SK-N-SH (cell line): ENCODE results near the gene WWOX. TPM values are rescaled to one million over a fixed set of nuclear protein-coding genes. Genes with fewer than 3 reads are reported as not detected.

Experiments used
- CTCF ChIA-PET: fragments of 300-600, 350-600 bp; formaldehyde crosslinking; extraction: SDS; loops from one replicate; lab custom pipeline; 2021; lab: Yijun Ruan, JAX
- POLR2A ChIA-PET: fragments of 350-600 bp; sonication (Branson Sonifier 250); formaldehyde crosslinking; extraction: SDS; loops from one replicate; lab custom pipeline; 2020; ENCODE audit warnings: antibody characterized with exemption, inconsistent platforms; lab: Yijun Ruan, JAX
- DNase-seq: peaks from one replicate; pipeline ENCODE4 v3.0.0; 2012
- H2AFZ ChIP-seq: fragments of 200-600 bp; sonication (generic); 2 replicates; pipeline ENCODE4 v1.8.1; 2016; ENCODE audit warnings: antibody characterized with exemption, mild to moderate bottlenecking, low read depth
- H3F3A ChIP-seq: fragments of 200-600 bp; sonication (generic); replicated peaks from 2 replicates; pipeline ENCODE3; 2016; ENCODE audit warnings: antibody characterized with exemption, mild to moderate bottlenecking; ENCODE audit not compliant: insufficient read depth
- H3K27ac ChIP-seq, 2 experiments: fragments of 200-500 bp in 1 of 2; fragments of 200-600 bp in 1 of 2; sonication (Bioruptor generic) in 1 of 2; sonication (generic), shearing (Covaris generic) in 1 of 2; 2 replicates each; pipeline versions ENCODE4 v1.5.1 to v1.6.1; 2014 to 2016; ENCODE audit warnings: low read depth in 2 of 2, inconsistent platforms in 1 of 2, low read length in 1 of 2, mild to moderate bottlenecking in 1 of 2, mixed read lengths in 1 of 2
- H3K27me3 ChIP-seq: fragments of 200-600 bp; sonication (generic), shearing (Covaris generic); 2 replicates; pipeline ENCODE4 v1.6.1; 2016; ENCODE audit warnings: mixed run types; ENCODE audit not compliant: insufficient read depth
- H3K36me3 ChIP-seq, 2 experiments: fragments of 200-500 bp in 1 of 2; fragments of 200-600 bp in 1 of 2; sonication (Bioruptor generic) in 1 of 2; sonication (generic) in 1 of 2; replicated peaks in 1 of 2; 2 replicates each; pipeline versions ENCODE3 to v1.5.1; 2014 to 2016; ENCODE audit warnings: low read length in 1 of 2, mild to moderate bottlenecking in 1 of 2; ENCODE audit not compliant: insufficient read depth in 2 of 2, control insufficient read depth in 1 of 2
- H3K4me1 ChIP-seq, 2 experiments: fragments of 200-500 bp in 1 of 2; fragments of 200-600 bp in 1 of 2; sonication (Bioruptor generic) in 1 of 2; sonication (generic), shearing (Covaris generic) in 1 of 2; 2 replicates each; pipeline versions ENCODE4 v1.5.1 to v1.6.1; 2014 to 2016; ENCODE audit warnings: low read depth in 1 of 2, low read length in 1 of 2, mixed run types in 1 of 2; ENCODE audit not compliant: insufficient read depth in 2 of 2, control insufficient read depth in 1 of 2
- H3K4me2 ChIP-seq: fragments of 200-600 bp; sonication (generic), shearing (Covaris generic); 2 replicates; pipeline ENCODE4 v1.6.1; 2017; ENCODE audit warnings: mixed run types
- H3K4me3 ChIP-seq, 2 experiments: fragments of 200-500 bp in 1 of 2; fragments of 200-600 bp in 1 of 2; sonication (Bioruptor generic) in 1 of 2; sonication (generic), shearing (Covaris generic) in 1 of 2; 2 replicates each; pipeline versions ENCODE4 v1.5.1 to v1.8.1; 2014 to 2016; ENCODE audit warnings: low read depth in 2 of 2, inconsistent platforms in 1 of 2, low read length in 1 of 2, mild to moderate bottlenecking in 1 of 2, mixed read lengths in 1 of 2, moderate library complexity in 1 of 2
- H3K79me2 ChIP-seq: fragments of 200-600 bp; sonication (generic); 2 replicates; pipeline ENCODE4 v1.8.1; 2017; ENCODE audit warnings: mild to moderate bottlenecking; ENCODE audit not compliant: insufficient read depth
- H3K9ac ChIP-seq: fragments of 200-600 bp; sonication (generic); 2 replicates; pipeline ENCODE4 v1.6.1; 2017; ENCODE audit warnings: mixed run types
- H3K9me2 ChIP-seq: fragments of 200-600 bp; sonication (generic); 2 replicates; pipeline ENCODE4 v1.6.1; 2017; ENCODE audit warnings: mixed run types
- H3K9me3 ChIP-seq: fragments of 200-600 bp; sonication (generic); 2 replicates; pipeline ENCODE4 v1.6.1; 2017; ENCODE audit warnings: mixed run types, mild to moderate bottlenecking, moderate library complexity
- H4K20me1 ChIP-seq: fragments of 200-600 bp; sonication (generic); 2 replicates; pipeline ENCODE4 v1.6.1; 2017; ENCODE audit warnings: mild to moderate bottlenecking, mixed run types; ENCODE audit not compliant: insufficient read depth
- ELF1 ChIP-seq: IDR thresholded peaks from 2 replicates; pipeline ENCODE4 v1.4.0; 2012
- EP300 ChIP-seq, 2 experiments: IDR thresholded peaks; 2 replicates each; pipeline versions ENCODE4 v1.4.0 to v1.6.1; 2012; ENCODE audit warnings: borderline replicate concordance in 1 of 2, low read depth in 1 of 2, low read length in 1 of 2
- EZH2phosphoT487 ChIP-seq: fragments of 200-600 bp; sonication (generic); IDR thresholded peaks from 2 replicates; pipeline ENCODE4 v1.6.1; 2017; ENCODE audit warnings: low read depth, mixed run types, mild to moderate bottlenecking, antibody characterized with exemption, moderate library complexity, borderline replicate concordance
- FOXJ3 ChIP-seq: sonication (generic); formaldehyde crosslinking; IDR thresholded peaks from 2 replicates; pipeline ENCODE4 v1.5.1; 2020; ENCODE audit warnings: mild to moderate bottlenecking, missing genetic modification reagents
- GABPA ChIP-seq: IDR thresholded peaks from 2 replicates; pipeline ENCODE4 v1.4.0; 2012; ENCODE audit warnings: low read depth, mild to moderate bottlenecking
- JUND ChIP-seq: IDR thresholded peaks from 2 replicates; pipeline ENCODE4 v1.4.0; 2012
- MEF2A ChIP-seq: IDR thresholded peaks from 2 replicates; pipeline ENCODE4 v1.4.0; 2012; ENCODE audit warnings: low read depth, borderline replicate concordance
- MXI1 ChIP-seq: IDR thresholded peaks from 2 replicates; pipeline ENCODE4 v1.6.1; 2012; ENCODE audit warnings: mild to moderate bottlenecking, low read depth, low read length, improper control_type of control experiment
- POLR2AphosphoS5 ChIP-seq: IDR thresholded peaks from 2 replicates; pipeline ENCODE4 v1.6.1; 2012; ENCODE audit warnings: low read depth, low read length
- RFX5 ChIP-seq: IDR thresholded peaks from 2 replicates; pipeline ENCODE4 v1.6.1; 2012; ENCODE audit warnings: mild to moderate bottlenecking, improper control_type of control experiment, low read length
- SIN3A ChIP-seq: IDR thresholded peaks from 2 replicates; pipeline ENCODE4 v1.6.1; 2012; ENCODE audit warnings: low read depth, mild to moderate bottlenecking, low read length, moderate library complexity, borderline replicate concordance
- SMC3 ChIP-seq: IDR thresholded peaks from 2 replicates; pipeline ENCODE4 v1.6.1; 2012; ENCODE audit warnings: low read depth, low read length, improper control_type of control experiment
- TCF12 ChIP-seq: IDR thresholded peaks from 2 replicates; pipeline ENCODE4 v1.4.0; 2012
- WGBS: methylation state at CpG from one replicate; pipeline ENCODE4 v1.1.6; 2017; ENCODE audit warnings: low lambda C conversion rate; 5-methylcytosine and 5-hydroxymethylcytosine counted together
- polyA plus RNA-seq, 3 experiments: library from polyadenylated mRNA; depleted of rRNA; stranded (reverse); fragments of >200 nt; gene quantifications; 2 replicates each; pipeline ENCODE4 v1.2.3, GENCODE V29; 2012
- TF ChIP-seq, protein P1 (sequence below): fragments of 150-350 bp; IDR thresholded peaks from 2 replicates; pipeline ENCODE4 v1.6.1; 2017; ENCODE audit warnings: antibody characterized with exemption, low read length, low read depth, borderline replicate concordance
- TF ChIP-seq, protein P2 (sequence below): IDR thresholded peaks from 2 replicates; pipeline ENCODE4; 2012
- TF ChIP-seq, protein P3 (sequence below): fragments of 150-350 bp; IDR thresholded peaks from 2 replicates; pipeline ENCODE4 v1.6.1; 2016; ENCODE audit warnings: mild to moderate bottlenecking, low read depth, low read length
- TF ChIP-seq, protein P4 (sequence below): fragments of 200-600 bp; sonication (generic); IDR thresholded peaks from 2 replicates; pipeline ENCODE4 v1.6.1; 2017; ENCODE audit warnings: antibody characterized with exemption, mild to moderate bottlenecking, moderate library complexity

The WWOX gene
- polyA plus RNA-seq, 1 of the 3 experiments (the other 2 are of a cell fraction): 10.8 TPM

DNA sequence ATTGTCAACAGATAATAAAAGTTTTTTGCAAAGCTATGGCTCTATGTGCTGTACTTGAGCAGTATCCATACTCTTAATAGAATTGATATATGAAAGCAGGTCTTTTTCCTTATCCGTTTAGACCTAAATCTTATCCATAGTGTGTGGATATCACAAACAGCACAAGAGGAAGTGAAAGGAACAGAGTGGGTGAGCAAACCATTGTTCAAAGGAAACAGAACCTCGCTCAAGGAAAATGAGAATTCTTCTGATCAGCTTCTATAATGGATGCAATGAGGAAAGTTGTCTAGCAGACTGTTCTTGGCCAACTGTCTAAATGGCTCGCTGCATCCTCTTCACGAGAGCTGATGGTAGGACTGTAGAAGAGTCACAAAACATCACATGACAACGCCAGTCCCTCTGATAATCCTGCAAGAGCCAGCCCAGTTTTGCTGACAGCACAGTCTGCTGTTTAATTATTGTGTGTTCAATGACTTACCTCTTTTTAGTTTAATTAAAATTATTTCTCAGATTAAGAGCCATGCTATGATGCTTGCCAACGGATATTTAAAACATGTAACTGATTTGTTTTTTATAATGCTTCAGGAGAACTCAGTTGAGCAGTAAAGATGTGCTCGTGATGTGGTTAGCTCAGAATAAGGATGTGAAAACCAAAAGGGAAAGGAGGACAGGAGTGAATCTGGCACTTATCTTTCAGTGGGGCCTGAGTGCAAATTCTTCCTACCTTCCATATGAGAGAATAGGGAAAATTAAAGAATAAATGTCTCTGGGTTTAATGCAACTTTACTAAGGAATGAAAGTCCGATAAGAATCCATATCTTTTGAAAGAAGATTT lies 38.5 kb downstream of the WWOX start (continued):
- TF ChIP-seq, protein P1, sequence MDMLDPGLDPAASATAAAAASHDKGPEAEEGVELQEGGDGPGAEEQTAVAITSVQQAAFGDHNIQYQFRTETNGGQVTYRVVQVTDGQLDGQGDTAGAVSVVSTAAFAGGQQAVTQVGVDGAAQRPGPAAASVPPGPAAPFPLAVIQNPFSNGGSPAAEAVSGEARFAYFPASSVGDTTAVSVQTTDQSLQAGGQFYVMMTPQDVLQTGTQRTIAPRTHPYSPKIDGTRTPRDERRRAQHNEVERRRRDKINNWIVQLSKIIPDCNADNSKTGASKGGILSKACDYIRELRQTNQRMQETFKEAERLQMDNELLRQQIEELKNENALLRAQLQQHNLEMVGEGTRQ: no peak
- TF ChIP-seq RFX5 (no peak), SIN3A (no peak), FOXJ3 (CRISPR knock-in tag) (no peak), JUND (no peak), GABPA (no peak)
- TF ChIP-seq, protein P2, sequence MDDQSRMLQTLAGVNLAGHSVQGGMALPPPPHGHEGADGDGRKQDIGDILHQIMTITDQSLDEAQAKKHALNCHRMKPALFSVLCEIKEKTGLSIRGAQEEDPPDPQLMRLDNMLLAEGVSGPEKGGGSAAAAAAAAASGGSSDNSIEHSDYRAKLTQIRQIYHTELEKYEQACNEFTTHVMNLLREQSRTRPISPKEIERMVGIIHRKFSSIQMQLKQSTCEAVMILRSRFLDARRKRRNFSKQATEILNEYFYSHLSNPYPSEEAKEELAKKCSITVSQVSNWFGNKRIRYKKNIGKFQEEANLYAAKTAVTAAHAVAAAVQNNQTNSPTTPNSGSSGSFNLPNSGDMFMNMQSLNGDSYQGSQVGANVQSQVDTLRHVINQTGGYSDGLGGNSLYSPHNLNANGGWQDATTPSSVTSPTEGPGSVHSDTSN: no peak

DNA sequence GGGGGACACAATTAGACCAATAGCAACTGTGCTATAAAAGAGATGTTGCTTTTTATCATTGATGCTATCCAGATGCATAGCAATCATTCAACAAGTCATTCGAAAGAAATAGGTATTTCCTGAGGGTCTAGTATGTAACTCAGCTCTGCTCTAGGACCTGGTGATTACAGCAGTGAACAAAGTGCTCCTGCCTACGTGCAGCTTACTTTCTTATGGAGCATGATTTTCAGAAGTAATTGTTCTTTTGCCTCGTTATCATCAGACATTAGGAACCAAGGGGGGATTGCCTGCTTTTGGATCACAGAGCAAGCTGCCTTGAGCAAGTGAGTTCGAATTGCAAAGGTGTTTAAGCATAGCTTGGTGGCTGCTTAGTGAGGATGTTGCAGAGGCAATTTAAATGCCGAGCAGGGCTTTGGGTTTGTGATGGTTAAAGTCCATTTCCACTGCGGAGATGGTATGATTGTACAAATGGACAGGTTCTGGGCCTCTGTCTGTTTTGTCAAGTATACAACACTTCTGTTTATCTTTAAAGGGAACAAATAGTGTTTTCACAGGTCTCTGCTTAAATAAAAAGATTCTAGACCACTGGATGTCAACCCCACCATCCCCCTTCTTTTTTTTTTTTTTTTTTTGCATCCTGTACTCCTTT lies 41.5 kb downstream of the WWOX start:
- no peaks in the 10 kb centered on the region for H3K27me3 ChIP-seq
- H3K79me2 ChIP-seq: no peaks in the 10 kb centered on the region
- H3K9ac ChIP-seq: no peak overlapping the region
- H2AFZ ChIP-seq: no peak overlapping the region
- H3K4me2 ChIP-seq: no peak overlapping the region
- H3K9me3 ChIP-seq: peaks cover 7% of the 10 kb centered on the region; the same call in 1 of the 2 replicates
- peaks cover 0 to 8% of the 10 kb centered on the region in 2 experiments; a peak in 3 of 4 replicates for H3K4me1 ChIP-seq
- DNase-seq: no peak
- H4K20me1 ChIP-seq: no peaks in the 10 kb centered on the region
- no peaks in the 10 kb centered on the region for H3K36me3 ChIP-seq
- CTCF ChIA-PET: no interaction called here
- TF ChIP-seq MEF2A (no peak), ELF1 (no peak), EZH2phosphoT487 (no peak), MXI1 (no peak), SMC3 (no peak), JUND (no peak), EP300 (IDR thresholded peaks at IDR 0.05; ENCODE audit: borderline replicate concordance in 1 of 2, low read depth in 1 of 2, low read length in 1 of 2) (no peak), FOXJ3 (CRISPR knock-in tag) (no peak), TCF12 (no peak), POLR2AphosphoS5 (no peak)
- TF ChIP-seq, protein P3, sequence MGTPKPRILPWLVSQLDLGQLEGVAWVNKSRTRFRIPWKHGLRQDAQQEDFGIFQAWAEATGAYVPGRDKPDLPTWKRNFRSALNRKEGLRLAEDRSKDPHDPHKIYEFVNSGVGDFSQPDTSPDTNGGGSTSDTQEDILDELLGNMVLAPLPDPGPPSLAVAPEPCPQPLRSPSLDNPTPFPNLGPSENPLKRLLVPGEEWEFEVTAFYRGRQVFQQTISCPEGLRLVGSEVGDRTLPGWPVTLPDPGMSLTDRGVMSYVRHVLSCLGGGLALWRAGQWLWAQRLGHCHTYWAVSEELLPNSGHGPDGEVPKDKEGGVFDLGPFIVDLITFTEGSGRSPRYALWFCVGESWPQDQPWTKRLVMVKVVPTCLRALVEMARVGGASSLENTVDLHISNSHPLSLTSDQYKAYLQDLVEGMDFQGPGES: no peak
- TF ChIP-seq, protein P2: no peak
- TF ChIP-seq, protein P1: no peak
- TF ChIP-seq, protein P4, sequence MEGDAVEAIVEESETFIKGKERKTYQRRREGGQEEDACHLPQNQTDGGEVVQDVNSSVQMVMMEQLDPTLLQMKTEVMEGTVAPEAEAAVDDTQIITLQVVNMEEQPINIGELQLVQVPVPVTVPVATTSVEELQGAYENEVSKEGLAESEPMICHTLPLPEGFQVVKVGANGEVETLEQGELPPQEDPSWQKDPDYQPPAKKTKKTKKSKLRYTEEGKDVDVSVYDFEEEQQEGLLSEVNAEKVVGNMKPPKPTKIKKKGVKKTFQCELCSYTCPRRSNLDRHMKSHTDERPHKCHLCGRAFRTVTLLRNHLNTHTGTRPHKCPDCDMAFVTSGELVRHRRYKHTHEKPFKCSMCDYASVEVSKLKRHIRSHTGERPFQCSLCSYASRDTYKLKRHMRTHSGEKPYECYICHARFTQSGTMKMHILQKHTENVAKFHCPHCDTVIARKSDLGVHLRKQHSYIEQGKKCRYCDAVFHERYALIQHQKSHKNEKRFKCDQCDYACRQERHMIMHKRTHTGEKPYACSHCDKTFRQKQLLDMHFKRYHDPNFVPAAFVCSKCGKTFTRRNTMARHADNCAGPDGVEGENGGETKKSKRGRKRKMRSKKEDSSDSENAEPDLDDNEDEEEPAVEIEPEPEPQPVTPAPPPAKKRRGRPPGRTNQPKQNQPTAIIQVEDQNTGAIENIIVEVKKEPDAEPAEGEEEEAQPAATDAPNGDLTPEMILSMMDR: no peak
- H3K9me2 ChIP-seq: no peaks in the 10 kb centered on the region
- POLR2A ChIA-PET: no interaction called here
- no peak overlapping the region for H3K4me3 ChIP-seq
- no peak overlapping the region; a peak in 1 of 4 replicates for H3K27ac ChIP-seq
- H3F3A ChIP-seq: peaks cover 20% of the 10 kb centered on the region
- WGBS: 85% methylated on average over 6 of the region's 6 CpGs
